NCI-H524 (cell line): ENCODE results near the gene MPZL1.

ENCODE experiments used
- DNase-seq, 2 experiments: peaks; one replicate each; lab custom pipeline; 2025; lab: John Stamatoyannopoulos, UW

Gene MPZL1

DNA sequence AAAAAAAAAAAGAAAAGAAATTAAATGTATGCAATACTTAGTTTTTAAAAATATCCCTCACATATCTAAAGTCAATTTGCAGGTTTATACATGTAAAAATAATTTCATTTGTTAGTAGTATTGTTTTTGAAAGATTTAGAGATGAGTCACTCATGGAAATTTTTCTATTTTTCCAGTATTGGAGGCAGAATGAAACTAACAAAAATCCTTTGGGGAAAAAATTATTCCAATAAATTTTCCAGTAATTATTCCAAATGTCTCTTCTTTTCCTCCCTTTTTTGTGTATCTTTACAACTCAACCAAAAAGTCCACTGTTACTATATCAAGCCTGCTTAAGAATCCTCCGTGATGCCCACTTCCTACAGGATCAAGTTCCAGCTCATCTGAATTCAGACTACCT, 29.9 kb downstream of the MPZL1 start:
- no peak for DNase-seq

DNA sequence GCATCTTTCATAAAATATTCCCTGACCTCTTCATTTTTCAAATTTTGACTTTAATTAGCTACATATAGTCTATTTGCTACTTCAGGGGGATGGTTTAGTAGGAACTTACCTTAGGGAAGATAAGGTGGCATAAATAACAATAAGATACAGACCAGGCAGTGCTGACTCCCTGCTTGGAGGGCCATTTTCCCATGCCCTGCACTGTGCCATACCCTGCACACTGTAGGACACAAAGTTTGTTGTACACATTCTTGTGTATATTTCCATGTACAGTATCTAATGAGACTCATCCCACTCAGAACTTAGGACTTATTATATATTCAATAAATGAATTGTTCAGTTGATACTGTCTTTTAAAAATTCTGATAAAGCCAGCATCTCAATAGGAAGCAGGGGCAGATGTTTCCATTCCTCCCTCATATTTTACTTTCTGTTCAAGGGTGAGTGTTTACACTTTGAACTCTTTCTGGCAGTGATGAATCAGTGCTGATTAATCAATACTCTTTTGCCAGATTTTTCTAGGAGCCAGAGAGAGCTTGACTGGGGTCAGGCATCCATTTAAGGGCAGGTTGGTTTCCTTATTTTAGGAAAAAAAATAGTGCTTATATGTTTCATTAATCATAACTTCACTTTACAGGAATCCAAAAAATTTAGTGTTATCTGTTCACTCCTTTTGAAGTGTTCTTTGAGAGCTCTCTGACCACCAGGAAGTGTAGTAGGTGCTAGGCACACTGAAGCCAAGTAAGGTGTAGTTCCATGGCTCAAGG, 30.6 kb downstream of the MPZL1 start:
- DNase-seq = no peak

DNA sequence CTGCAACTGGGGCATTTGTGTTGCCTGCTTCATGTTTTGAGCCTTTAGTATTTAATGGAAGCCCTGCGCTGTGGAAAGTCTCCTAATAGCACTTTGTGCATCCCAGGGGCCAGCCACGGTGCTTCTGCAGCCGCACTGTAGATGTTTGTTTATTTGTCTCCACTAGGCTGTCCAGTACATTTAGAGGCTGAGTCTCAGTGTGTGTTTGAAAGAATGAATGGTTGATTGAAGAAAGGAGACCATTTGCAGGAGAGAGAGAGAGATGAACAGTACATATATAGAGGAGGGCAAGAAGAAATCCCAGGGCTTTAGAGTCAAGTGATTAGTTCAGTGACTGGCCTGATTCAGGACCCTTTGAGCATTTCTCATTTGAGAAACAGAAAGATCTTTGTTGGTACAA, 33.9 kb downstream of the MPZL1 start:
- DNase-seq = no peak

DNA sequence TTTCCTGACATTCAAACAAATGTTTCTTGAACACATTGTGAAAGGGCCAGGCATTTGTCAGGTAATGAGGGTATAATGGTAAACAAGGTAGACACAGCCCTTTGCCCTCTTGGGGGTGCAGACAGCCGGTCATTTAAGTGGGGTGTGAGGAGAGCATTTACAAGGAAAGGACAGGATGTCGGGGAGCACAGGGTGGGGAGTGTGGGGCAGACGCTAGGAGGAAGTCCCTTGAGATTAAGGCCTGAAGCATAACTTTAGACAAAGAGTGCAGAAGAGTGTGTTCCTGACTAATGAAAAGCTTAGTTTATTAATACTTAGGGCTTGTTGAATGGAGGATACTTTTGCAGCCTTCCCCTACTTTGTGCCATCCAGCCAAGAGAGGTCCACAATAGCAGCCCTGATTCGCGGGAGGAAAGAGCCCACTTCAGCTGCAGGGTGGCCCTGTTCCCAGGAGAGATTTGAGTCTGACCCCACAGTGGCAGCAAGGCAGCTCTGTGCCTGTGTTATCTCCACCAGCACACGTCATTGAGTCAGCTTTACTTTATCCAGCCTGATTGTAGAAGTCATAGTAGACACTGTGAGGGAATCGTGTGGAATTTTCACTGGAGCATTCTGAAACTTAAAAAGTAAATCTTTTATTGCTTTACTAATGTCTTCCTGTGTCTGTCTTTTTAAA, 35.1 kb downstream of the MPZL1 start:
- DNase-seq = no peak

DNA sequence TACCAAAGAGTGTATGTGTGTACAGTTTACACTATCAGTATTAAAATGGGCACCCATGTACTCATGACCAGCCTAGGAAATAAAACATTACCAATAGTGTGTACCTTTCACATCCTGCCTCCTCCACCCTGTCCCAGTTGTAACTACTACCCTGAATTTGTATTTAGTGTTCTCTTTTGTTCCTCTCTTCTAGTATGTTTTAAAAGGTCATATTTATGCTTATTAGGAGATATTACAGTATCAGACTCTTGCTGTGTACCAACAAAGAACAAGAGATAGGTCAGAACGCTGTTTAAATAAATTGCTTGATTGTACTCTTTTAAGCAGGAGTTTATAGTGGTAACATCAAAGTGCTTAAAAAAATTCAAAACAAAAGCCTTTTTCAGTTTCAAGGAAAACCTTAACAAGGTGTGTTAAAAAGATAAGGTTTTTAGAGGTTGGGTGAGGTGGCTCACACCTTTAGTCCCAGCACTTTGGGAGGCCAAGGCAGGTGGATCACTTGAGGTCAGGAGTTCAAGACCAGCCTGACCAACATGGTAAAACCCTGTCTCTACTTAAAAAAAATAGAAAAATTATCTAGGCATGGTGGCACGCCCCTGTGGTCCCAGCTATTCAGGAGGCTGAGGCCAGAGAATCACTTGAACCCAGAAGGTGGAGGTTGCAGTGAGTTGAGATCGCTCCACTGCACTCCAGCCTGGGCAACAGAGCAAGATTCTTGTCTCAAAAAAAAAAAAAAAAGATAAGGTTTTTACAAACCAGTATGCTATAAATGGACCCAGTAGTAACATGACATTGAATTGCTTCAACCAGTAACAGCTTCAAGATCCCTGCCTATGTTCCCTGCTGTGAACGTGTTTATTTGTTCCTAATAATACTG, 35.9 kb downstream of the MPZL1 start:
- DNase-seq = no peak

DNA sequence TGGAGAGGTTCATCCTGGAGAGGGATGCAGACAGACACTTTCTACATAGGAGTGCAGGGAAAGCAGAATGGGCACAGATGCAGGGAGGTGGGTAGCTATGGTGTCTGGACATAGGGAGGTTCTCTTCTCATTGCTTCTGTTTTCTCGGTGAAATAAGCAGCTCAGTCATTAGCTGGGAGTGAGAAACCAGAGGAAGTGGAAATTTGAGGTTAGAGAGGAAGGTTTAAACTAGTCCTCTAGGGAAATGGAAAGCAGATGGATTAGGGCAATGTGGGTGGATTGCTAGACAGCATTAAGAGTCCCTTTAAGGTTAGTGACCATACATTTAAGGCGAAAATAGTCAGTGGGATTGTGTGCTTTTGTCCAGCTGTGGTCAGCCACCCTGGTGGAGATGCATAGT, 39.6 kb downstream of the MPZL1 start:
- no peak for DNase-seq

DNA sequence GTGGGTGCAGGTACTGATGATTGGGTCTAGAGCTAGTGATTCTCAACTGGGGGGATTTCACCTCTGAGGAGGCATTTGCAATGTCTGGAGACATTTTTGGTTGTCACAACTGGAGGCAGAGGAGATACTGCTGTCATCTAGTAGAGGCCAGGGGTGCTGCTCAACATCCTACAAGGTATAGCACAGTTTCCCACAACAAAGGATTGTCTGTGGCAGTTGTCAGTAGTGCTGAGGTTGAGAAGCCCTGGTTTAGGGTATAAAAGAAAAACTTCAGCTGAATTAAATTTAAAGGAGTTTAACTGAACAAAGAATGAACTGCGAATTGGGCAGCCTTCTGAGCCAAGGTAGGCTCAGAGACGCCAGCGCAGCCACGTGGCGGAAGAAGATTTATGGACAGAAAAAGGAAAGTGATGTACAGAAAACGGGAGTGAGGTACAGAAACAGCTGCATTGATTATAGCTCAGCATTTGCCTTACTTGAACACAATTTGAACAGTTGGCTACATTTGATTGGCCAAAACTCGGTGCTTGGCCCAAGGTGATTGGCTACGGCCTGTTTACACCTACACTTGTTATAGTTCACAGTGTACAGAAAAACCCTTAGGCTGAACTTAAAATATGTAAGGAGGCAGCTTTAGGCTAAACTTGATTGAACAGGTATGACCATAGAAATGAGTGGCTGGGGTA, 40.4 kb downstream of the MPZL1 start:
- DNase-seq = no peak

DNA sequence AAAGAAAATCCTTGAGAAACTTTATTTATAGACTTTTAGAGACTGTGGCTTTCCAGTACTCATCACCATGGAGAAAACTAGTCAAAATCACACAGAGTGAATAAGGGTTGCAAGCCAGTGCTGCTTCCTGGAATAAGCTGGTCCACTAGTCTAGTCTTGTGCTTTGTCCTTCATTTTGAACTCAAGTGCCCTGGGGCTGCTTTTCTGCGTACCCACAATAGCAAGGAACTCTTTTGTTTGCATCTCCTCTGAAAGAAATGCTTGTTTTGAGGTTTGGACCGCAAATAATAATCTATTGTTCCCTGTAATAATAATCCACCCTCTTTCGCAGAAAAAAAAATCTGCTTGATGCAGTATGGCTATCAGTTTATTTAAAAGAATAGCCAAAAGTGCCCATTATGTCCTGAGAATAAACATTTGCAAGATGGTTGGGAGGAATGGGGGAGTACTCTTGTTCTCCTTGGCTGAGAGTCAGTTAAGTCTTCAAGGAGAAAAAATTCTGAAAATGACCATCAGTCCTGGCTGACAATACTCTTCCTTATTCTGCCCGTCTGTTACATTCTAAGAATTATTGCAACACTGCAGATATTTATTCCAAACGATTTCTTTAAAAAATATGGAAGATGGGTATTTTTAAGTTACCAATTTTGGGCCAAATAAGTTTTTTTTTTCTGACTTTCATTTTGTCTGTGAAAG, 41.9 kb downstream of the MPZL1 start:
- no peak for DNase-seq

DNA sequence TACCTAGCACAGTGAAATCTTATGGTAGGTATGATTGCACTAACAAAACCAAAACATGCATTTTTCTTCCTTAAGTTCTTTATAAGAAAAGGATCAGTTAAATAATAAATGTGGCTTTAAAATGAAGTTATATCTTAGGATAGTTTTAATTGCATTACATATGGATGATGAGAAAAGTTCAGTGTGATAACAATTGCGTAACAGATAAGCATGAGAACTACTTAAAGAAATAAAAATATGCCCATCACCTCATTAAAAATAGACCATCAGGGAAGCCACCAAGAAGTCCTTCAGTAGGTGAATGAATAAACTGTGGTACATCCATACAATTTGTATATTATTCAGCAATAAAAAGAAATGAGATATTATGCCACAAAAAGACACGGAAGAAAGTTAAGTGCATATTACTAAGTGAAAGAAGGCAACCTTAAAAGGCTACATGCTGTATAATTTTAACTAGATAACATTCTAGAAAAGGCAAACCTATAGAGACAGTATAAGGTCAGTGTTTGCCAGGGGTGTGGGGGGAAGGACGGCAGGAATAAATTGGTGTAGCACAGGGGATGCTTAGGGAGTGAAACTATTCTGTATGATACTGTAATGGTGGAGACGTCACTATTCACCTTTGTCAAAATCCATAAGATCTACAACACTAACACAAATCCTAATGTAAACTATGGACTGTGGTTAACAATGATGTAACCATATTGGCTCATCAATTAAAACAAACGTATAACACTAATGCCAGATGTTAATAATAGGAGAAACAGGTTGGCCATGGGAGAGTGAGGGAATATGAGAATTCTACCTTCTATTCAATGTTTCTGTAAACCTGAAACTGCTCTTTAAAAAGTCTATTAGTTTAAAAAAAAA, 42.9 kb downstream of the MPZL1 start:
- DNase-seq = no peak

DNA sequence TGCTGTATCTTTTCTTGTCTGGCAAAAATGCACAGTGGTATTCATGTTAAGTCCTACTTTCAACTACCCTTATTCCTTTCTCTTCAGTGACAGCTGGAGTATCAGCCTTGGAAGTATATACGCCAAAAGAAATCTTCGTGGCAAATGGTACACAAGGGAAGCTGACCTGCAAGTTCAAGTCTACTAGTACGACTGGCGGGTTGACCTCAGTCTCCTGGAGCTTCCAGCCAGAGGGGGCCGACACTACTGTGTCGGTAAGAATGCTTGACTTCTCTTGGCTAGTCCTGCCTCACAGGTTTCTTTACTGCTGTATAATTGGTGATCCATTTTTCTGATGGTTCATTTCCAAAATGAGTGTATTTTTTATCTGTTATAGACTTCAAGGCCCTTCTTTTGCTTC, 43.7 kb downstream of the MPZL1 start:
- DNase-seq = no peak

DNA sequence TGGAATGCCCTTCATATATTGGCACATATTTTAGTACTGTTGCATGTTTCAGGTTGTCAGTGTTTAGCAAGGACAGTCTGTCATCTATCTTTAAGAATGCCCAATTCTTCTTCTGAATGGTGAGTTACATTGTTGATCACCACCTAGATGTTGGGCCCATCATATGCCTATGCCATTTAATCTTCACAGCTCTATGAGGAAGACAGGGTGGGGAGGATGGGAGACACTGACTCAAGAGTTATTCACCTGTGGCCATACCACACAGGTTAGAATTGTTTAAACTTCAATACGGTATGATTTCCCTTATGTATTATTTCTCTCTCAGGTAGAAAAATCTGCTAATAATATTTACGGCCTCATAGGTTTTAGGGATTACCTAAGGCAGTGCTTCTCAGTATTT, 44.8 kb downstream of the MPZL1 start:
- no peak for DNase-seq

DNA sequence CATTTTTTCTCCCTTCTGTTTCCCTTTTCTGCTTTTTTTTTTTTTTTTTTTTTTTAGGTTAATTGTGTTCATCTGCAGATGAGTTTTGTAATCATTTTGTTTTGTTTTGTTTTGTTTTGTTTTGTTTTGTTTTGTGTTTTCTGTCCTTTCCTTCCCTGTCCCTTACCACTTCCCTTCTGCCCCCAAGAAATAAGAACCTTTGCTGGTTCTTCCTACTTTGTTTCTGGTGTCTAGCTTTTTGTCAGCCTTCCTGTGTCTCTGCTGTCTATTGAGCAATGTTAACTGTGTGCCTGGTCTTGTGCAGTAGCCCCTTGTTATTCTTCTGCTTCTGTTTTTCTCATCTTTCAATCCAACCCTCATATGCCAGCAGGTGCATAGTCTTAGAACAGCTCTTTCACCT, 46.0 kb downstream of the MPZL1 start:
- no peak for DNase-seq

DNA sequence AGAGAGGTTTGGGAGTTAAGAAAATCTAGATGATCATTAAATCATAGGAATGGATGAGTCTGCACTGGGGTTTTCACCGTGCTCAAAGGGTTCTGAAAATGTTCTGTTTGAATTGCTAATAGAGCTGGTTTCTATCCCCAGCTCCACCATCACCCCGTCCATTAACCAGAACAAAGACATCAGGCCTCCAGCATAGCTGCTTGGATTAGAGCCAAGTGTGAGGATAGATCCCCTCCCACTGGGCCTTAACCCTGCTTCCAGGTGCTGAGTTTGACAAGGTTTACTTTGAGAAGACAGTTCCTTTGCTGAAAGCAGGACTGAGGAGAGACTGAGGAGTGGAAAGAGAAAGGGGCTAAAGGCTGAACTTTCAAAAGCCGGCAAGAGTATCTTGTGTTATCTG, 48.3 kb downstream of the MPZL1 start:
- DNase-seq = no peak

DNA sequence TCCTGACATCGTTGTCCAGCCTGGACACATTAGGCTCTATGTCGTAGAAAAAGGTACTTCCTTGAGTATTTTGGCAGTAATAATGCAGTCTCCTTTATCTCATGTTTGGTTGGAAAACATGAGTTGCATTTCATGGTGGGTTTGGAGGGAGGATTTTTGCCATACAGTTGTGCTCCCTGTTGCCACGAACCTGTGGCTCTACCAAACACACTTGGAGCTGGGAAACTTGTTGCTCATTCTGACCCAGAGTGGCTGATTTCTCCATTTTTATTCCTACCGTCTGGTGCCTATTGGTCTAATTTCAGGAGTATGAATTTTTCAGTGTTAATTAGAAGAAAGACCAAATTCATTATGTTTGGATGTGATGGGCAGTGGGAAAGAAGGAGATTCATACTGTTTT, 50.7 kb downstream of the MPZL1 start:
- DNase-seq = no peak

DNA sequence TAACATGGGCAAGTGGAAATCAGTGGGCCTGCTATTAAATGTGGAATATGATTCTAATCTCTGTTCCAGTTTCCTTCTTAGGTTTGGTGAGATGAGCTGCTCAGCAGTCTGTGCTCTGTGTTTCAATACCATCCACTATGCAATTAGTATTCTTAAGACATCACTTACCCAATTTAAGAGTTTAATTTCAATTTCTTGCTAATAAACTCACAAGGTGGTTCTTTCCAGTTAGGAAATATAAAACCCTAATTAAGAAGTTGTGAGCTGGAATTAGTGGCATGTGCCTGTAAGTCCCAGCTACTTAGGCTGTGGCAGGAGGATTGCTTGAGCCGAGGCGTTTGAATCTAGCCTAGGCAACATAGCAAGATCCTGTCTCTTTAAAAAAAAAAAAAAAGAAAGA, 51.7 kb downstream of the MPZL1 start:
- no peak for DNase-seq

DNA sequence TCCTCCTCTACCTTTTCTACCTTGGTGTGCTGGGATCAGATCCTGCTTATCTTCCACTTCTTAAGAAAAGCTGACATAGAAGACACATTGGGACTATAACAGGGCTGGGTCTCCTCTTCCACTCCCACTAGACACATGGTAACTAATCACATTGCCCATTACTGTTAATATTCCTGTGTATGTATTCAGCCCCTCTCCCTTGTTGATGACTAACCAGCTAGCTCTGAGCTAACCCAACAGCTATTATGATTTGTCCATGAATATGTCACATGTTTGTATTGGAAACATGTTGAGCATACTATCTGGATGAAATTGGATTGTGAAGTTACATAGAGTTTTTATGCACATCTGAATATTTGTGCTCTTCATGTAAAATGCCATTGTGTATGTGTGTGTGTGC, 52.9 kb downstream of the MPZL1 start:
- DNase-seq = no peak

DNA sequence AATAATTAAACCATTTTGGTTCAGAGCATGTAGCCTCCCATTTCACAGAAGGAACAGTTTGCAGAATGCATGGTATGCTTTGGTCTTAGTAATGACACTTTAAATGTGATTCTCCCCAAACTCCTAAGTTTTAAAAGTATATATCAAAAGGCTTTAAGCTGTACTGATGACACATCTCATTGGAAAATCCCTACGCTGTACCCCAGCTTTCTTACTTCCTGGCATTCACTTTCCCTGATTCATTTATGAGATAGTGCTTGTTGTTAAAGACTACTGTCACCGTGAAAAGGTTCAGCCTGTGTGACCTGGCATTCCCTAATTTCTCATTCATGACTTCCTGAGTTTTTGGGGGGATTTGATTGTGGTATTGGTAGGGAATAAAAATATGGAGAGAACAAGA, 53.4 kb downstream of the MPZL1 start:
- no peak for DNase-seq

DNA sequence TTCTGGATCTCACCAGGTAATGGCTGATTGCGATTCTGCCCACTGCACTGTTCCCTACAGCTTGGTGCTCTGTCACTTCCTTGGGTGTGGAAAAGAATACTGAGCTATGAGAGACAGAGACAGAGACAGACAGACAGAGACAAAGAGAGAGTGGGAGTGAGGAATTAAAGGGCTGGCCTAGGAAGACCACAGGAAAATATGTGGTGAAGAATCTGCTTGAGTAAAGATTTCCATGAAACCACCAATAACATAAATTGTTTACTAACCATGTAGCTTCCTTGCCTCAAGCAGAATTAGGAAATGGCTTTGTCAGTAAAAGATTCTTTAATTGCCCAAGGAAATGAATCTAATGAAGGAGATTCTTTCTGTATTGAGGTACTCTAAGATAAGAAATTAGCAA, 54.4 kb downstream of the MPZL1 start:
- no peak for DNase-seq

DNA sequence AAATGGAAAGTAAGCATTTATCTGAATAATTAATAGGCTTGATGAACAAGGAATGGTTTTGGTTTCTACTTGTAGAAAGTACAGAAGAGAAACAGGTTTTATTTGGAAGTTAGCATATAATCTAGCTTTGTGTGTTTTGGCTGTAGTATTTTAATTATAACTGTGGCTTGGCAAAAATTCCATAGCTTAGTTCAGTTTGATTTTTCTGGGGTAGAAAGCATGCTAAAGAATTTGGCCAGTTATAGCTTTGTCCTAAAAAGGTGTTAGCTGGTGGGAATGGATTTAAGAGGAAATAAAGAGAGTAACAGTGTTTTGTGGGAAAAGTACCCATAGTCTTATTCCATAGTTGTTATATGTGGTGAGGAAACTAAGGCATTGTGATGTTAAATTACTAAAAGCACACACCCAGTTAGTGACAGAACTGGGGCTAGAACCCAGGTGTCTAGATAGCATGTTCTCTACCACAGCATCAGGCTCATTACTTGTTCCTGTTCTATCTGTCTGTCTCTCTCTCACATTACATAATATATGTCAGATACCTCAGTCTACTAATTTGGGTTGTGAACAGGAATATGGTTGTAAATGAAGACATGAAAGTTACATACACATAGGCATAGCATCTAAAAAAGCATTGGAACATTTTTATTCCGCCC, 55.0 kb downstream of the MPZL1 start:
- DNase-seq = no peak

DNA sequence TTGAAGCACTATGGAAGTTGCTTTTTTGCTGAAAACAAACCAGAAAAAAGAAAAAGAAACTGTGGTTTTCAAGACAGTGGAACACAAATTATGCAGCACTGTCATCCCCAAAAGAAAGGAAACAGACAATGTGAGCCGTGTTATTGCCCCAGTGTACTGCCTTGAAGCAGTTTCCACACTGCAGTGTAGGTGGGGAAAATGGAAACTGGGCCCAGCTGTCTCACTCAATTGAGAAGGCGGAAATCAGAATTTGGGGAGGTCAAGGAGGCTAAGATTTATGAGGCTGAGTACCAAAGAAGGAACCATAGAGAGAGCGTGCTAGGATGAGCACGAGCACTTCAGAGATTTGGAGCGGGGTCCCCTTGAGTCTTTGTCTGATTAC, 55.5 kb downstream of the MPZL1 start:
- DNase-seq = no peak
